KOPT-K1 (cell line): ENCODE measurements around the gene RNASEL.
"Not testable (repeated sequence)": the region's sequence is repeated elsewhere in the genome, so short reads cannot be mapped to it uniquely, and the experiment has no call there.

Source experiments
- H3K27ac ChIP-seq: fragments of 200-600 bp; sonication (generic); 2 replicates; pipeline ENCODE4 v1.5.1; 2016; ENCODE audit warnings: antibody characterized with exemption, mild to moderate bottlenecking, low read depth, low read length; ENCODE audit not compliant: poor library complexity, severe bottlenecking
- H3K36me3 ChIP-seq: fragments of 200-600 bp; sonication (generic); 2 replicates; pipeline ENCODE4 v1.5.1; 2017; ENCODE audit warnings: antibody characterized with exemption, mild to moderate bottlenecking, low read length, moderate library complexity; ENCODE audit not compliant: insufficient read depth
- H3K9me3 ChIP-seq: fragments of 200-600 bp; sonication (generic); 2 replicates; pipeline ENCODE4 v1.5.1; 2017; ENCODE audit warnings: antibody characterized with exemption, low read length, mild to moderate bottlenecking; ENCODE audit not compliant: insufficient read depth, poor library complexity, severe bottlenecking

The RNASEL gene

DNA sequence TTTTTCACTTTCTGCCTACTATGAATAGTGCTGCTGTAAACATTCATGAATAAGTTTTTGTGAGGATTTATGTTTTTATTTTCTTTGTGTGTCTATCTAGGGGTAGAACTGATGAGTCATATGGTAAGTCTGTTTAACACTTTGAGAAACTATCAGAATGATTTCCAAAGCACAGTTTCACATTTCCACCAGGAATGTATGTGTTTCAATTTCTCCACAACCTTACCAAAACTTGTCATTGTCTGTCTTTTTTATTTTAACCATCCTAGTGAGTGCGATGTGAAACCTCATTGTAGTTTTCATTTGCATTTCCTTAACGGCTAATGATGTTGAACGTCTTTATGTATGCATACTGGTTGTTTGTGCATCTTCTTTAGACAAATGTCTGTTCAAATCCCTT lies 23.5 kb downstream of the RNASEL start:
- no peaks in the 10 kb centered on the region for H3K36me3 ChIP-seq
- H3K9me3 ChIP-seq, result no peaks in the 10 kb centered on the region
- no peak overlapping the region for H3K27ac ChIP-seq

DNA sequence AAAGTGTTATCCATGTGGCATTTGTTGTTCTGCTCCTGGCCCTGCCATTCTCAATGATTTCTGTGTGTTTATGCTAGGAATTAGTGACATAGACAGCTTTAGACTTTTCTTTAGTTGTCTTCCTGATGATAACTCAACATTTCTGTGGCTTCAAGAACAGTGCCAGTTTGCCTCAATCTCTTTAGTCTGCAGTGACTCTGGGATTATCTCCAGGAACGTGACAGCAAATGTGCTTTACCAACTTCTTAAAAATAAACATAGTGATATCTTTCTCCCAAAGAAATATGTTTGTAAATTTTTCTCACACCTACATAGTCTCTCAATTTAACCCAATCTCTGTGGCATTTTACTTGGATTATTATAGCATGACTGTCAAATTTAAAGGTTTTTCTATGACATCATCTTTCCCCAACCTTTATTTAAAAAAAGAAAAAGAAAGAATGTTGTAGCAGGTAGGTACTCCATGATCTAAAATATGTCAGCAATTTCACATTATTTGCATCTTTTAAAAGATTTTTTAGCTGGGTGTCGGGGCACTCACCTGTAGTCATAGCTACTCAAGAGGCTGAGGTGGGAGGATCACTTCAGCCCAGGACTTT lies 24.6 kb downstream of the RNASEL start:
- H3K27ac ChIP-seq, result no peak overlapping the region
- H3K36me3 ChIP-seq, result no peaks in the 10 kb centered on the region
- H3K9me3 ChIP-seq, result no peaks in the 10 kb centered on the region

DNA sequence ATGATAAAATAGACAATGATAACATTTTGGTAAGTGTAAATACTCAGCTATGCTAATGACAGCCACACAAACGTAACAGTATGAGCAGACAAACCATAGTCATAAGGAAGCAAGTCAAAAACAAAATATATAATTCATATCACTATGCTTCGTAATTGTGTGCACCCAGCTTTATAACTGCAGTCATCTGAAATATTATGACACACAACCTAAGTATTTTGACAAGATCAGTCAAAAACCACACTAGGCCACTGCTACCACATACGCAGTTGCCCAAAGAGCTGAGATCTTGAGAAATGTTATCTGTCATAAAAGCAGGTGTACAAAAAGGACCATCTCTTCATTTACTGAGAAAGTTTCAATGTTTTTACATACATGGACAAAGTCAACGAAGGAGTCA lies 26.0 kb downstream of the RNASEL start:
- no peaks in the 10 kb centered on the region for H3K9me3 ChIP-seq

DNA sequence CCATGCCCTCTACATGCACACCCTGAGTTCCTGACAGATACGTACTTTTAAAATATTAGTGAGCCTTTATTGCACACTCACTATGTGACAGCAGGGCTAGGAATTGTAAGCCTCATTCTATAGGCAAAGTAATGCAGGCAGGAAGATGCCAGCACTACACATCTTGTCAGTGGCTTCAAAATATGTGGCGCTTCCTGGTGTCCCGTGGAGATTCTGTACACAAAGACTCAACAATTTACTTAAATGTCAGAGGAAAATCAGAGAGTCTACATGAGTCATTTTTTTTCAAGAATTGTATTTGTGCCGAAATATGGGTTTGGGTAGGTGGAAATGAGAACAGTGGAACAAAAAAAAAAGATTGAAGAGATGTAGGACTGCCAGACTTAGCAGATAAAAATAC lies 27.6 kb downstream of the RNASEL start:
- Histone ChIP-seq H3K36me3 (no peaks in the 10 kb centered on the region), H3K9me3 (no peaks in the 10 kb centered on the region), H3K27ac (no peak overlapping the region)

More for the DNA sequence above, 26.0 kb downstream of the RNASEL start:
- H3K36me3 ChIP-seq, result no peaks in the 10 kb centered on the region
- H3K27ac ChIP-seq, result no peak overlapping the region

DNA sequence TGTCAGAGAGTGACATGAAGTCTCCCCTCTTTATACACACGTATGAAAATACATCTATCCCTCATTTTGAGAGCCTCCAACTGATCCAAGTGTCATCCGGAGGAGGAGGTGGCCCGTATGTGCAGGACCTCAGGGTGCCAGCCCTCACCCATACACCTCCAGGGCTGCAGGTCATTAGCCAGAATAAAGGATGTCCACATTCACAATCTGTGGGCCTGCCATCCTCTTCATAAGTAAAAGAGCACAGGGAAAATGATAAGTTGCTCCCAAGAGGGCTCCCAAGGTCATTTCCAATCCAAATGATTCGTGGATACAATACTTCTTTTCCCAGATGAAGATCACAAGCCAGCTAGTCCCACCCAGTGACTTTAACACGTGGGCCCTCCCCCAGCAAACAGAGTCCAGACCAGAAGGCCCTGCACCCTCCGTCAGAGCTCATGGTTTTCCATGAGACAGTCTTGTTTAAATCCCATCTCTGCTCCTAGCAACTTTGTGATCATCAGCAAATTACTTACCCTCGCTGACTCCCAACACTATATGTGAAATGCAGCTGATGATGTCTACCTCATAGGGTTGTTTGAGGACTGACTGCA lies 28.6 kb downstream of the RNASEL start:
- Histone ChIP-seq H3K9me3 (no peaks in the 10 kb centered on the region), H3K27ac (no peak overlapping the region), H3K36me3 (no peaks in the 10 kb centered on the region)

DNA sequence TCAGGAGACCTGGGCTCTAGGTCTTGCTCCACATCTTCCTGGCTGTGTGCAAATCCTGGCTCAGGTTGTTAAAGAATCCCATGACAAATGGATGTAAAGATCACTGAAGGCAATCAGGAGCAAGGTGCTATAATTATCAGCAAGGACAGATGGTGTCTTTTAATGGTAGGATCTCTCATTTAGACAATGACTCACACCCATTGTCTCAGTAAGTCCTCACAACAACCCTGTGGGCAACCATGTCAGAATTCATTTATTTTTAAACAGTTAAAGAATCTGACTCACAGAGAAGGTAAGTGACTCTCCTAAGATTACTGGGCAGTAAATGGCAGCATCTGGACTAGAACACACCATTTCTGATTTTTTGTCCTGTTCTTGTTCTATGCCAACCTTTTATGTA lies 32.8 kb downstream of the RNASEL start:
- Histone ChIP-seq H3K36me3 (no peaks in the 10 kb centered on the region), H3K9me3 (peaks cover 8% of the 10 kb centered on the region), H3K27ac (no peak overlapping the region)

DNA sequence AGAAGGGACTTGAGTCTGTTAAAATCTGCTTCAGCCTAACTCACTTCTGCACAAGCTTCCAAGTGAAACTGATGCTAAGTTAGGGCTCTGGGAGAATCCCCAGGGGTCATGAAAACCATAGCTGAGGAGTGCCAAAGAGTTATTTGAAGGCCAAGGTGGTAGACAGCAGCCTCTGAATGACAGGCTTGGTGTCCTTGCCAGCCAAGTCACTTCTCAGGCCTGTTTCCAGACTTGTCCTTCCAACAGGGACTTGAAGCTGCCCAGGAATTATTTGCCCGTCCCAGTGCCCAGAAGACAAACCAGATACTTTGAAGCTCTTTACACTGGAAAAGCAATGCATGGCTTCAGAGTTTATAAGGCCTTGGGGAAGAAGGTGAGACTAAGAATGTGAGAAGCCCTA lies 33.6 kb downstream of the RNASEL start:
- H3K27ac ChIP-seq, result no peak overlapping the region
- peaks cover 8% of the 10 kb centered on the region for H3K9me3 ChIP-seq
- H3K36me3 ChIP-seq, result no peaks in the 10 kb centered on the region

DNA sequence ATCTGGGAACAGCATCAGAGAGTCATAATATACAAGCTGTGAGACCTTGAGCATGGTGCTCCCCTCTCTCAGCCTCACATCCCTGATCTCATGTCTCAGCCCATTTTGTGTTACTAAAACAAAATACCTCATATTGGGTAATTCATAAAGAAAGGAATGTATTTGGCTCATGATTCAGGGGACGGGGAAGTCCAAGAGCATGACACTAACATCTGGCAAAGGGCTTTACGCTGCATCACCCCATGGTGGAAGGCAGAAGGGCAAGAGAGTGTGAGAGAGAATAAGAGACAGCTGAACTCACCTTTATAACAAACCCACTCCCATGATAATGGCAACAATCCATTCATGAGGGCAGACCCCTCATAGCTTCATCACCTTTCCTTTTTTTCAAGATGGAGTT lies 36.5 kb downstream of the RNASEL start:
- Histone ChIP-seq H3K36me3 (no peaks in the 10 kb centered on the region), H3K9me3 (peaks cover 8% of the 10 kb centered on the region), H3K27ac (no peak overlapping the region)

DNA sequence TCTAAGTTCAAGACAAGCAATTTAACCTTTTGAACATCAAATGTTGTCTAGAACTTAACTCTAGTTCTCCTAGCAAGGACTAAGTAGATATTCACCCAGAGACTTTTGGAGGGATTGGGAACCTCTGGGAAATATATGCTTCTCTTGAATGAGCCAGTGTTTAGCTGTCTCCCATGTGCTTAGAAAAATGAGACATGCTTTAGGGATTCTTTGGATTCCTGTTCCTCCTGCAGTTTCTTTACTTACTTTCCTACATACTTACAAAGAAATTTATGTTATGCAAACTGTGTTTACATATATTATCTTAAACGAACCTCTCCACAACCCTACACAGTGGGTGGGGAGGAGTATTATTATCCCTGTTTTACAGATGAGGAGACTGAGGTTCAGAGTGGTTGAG lies 39.2 kb downstream of the RNASEL start:
- H3K36me3 ChIP-seq, result no peaks in the 10 kb centered on the region
- no peak overlapping the region for H3K27ac ChIP-seq
- H3K9me3 ChIP-seq, result peaks cover 8% of the 10 kb centered on the region

DNA sequence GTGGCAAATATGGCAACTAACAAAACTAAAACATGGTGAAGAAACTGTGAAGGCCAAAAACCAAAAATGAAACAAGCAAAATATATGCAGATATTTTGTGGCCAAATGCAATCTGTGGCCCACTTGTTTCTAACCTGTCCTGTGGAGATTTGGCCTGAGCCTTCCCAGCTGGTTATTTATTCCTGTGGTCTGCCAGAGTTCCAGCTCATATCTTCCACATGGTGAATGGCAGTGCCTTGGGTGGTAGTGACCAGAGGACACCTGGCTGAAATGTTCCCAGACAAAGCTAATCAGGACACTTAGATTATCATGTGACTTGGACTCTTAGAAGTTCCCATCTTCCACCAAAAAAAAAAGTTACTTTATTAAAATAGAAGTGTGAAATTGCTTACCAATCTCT lies 39.7 kb downstream of the RNASEL start:
- Histone ChIP-seq H3K36me3 (no peaks in the 10 kb centered on the region), H3K9me3 (peaks cover 8% of the 10 kb centered on the region)

DNA sequence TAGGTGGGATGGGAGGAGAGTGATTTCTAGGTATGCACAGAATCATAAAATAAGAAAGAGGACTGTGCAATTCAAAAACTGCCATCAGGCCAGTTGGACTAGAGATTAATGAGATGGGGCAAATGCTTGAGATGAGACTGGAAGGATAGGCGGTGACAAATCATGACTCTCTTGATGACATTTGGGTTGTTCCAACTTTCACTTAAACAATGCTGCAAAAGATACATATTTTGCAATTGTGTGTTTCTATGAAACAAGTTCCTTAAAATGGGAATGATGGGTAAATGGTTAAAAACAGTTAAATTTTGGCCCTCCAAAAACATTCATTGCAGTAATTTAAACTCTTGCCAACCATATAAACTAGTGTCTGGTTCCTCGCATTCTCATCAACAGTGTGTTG lies 55.2 kb downstream of the RNASEL start:
- no peaks in the 10 kb centered on the region for H3K36me3 ChIP-seq
- H3K27ac ChIP-seq, result no peak overlapping the region
- H3K9me3 ChIP-seq, result no peaks in the 10 kb centered on the region

More for the DNA sequence above, 39.7 kb downstream of the RNASEL start:
- H3K27ac ChIP-seq, result no peak overlapping the region

DNA sequence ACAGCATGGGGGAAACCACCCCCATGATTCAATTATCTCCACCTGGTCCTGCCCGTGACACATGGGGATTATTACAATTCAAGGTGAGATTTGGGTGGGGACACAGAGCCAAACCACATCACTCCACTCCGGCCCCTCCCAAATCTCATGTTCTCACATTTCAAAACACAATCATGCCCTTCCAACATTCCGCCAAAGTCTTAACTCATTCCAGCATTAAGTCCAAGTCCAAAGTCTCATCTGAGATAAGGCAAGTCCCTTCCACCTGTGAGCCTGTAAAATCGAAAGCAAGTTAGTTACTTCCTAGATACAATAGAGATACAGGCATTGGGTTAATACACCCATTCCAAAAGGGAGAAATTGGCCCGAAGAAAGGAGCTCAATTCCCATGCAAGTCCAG lies 60.9 kb downstream of the RNASEL start:
- not testable (repeated sequence) for H3K27ac ChIP-seq, H3K9me3 ChIP-seq, H3K36me3 ChIP-seq

DNA sequence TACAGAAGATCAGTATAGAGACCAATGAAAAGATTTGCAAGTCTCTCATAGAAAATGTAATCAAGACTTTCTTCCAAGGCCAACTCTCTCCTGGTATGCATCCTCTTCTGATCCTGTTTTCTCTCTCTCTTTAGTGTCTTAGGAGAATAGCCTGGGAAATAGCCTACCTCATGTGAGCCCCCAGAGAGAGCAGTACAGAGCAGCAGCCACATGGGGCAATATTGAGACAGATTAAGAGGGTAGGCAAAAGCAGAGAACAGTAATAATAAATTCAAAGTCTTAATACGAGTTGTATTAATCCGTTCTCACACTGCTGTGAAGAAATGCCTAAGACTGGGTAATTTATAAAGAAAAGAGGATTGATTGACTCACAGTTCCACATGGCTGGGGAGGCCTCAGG lies 61.4 kb downstream of the RNASEL start:
- H3K36me3 ChIP-seq, result no peaks in the 10 kb centered on the region
- no peak overlapping the region for H3K27ac ChIP-seq
- peaks cover 8% of the 10 kb centered on the region for H3K9me3 ChIP-seq

DNA sequence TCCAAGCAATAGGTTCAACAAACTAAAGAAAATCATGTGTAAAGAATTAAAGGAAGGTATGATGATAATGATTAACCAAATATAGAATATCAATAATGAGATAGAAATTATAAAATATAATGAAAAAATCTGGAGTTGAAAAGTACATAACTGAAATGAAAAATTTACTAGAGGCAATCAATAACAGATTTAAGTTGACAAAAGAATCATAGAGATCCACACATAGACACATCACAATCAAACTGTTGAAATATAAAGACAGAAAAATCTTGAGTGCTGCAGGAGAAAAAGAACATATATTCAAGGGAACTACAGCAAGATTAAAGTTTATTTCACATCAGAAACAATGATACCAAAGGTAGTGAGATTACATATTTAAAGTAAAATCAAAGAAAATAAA lies 63.7 kb downstream of the RNASEL start:
- no peaks in the 10 kb centered on the region for H3K36me3 ChIP-seq
- H3K27ac ChIP-seq, result no peak overlapping the region
- peaks cover 8% of the 10 kb centered on the region for H3K9me3 ChIP-seq
